Activated CD4-positive, alpha-beta T cell treated with anti-CD3 and anti-CD28 coated beads for 4 hours (primary cell): ENCODE data around the gene CIT.
A peak's percentile ranks its signal among the peaks of the same experiment; 100 is the strongest.
"Not testable (repeated sequence)": the region's sequence is repeated elsewhere in the genome, so short reads cannot be mapped to it uniquely, and the experiment has no call there.

Source experiments
- DNase-seq, 2 donors: peaks; one replicate each; pipeline ENCODE4 v3.0.0-alpha.2; 2020

CIT gene

DNA sequence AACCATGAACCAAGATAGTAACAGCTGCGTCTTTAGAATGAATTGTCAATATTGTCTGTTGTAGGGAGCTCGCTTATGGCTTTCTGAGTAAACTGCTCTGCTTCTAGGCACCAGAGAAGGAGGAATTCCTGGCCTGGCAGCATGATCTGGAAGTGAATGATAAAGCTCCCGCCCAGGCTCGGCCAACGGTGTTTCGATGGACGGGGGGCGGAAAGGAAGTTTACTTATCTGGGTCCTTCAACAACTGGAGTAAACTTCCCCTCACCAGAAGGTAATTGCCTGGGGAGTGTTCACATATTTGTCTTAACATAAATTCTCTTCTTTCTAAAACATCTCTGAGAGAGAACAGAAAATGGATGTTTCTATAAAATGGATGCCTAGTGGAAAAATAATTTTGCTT lies 204.9 kb downstream of the CIT start:
- DNase-seq = no peak

DNA sequence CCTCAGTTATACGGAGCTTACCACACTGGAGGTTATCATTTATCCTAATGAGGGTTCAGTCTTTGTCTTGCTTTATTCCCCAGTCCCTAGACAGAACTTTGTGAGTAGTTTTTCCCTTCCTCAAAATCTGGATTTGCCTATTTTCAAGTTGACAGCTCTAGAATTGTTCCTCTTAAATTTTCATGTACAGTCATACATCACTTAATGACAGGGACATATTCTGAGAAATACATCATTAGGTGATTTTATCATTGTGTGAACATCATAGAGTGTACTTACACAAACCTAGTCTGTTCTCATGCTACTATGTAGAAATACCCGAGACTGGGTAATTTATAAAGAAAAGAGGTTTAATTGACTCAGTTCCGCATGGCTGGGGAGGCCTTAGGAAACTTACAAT lies 206.1 kb downstream of the CIT start:
- no peak for DNase-seq

DNA sequence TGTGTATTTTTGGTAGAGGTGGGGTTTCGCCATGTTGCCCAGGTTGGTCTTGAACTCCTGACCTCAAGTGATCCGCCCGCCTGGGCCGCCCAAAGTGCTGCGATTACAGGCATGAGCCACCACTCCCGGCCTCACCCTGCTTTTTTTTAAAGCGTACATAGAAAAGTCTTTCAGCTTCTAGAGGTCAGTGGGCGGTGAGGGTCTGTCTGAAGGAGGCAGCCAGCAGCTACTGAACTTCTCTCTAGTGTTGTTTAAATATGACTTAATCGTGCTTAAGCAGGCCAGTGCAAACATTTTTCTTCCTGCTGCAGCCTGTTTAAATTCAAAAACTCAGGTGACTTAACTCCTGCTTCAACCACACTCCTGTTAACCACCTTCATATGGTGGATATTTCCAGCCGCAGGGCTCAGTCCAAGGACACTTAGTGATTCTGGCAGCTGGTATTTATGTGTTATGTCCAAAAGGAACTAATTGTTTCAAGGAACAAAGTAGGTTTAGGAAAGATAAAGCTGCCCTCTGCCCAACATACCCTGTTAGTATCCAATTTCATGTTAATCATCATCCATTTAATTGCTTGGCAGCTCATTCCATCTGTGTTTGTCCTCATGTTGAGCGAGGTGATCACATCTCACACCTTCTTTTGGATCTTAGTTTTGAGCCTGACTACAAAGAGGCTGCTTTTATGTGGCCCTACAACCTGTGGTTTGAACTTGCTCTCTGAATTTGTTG lies 207.2 kb downstream of the CIT start:
- no peak for DNase-seq

DNA sequence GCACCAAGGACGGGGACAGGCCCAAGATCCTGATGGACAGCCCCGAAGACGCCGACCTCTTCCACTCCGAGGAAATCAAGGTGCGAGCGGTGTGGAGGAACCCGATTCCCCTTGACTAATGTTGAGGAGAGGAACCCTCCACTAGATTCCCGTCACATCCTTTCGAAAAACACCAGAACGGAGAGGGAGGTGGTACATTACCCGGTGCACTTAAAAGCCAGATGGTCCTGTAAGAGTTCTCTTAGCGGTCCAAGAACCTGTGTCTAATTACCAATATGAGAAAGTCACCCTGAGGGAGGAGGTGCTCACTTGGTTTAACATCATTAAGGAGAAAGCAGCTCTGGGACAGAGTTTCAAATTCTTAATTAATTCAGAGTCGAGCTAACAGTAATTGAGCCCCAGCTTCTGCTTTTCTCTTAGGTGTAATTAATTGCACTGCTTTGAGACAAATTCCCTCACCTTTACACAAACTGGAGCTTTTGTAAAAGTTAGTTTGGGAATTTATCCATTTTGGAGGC lies 208.7 kb downstream of the CIT start:
- DNase-seq = no peak

DNA sequence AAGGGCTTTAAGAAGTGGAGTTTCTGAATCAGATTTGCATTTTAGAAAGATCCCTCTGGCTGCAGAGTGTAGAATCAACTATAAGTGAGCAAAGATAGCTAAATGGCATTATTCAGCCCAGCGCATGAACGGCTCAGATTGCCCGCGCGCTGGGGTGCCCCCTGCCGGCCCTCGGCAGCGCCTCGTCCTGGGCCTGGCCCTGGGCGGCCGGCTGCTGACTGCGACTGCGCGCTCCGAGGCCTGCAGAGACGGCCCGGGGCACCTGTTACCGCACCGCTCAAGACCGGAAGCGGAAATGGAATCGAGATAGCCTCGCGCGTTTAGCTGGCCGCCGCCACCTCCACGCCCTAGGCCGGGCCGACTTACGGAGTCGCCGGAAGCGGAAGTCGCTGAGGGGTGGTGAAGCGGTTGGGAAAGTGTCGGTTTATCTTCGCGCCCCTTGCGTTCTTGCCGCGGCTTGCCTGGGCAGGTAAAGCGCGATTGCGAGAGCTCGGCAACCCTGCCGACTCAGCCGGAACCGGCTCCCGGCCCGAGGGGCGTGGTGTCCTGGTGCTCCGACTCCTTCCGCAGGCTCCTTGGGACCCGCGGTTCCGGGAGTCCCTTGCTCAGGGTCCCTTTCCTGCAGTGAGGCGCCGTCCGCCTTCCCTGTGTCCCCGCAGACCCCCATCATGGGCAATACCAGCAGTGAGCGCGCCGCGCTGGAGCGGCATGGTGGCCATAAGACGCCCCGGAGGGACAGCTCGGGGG lies 209.4 kb downstream of the CIT start, which contains the start of gene PRKAB1:
Gene PRKAB1 (plus strand): TSS at position 557 of the 747 bp plus-strand sequence. CDS start 112 bp downstream, at position 669.
- DNase-seq = peak; percentile 91 to 94

DNA sequence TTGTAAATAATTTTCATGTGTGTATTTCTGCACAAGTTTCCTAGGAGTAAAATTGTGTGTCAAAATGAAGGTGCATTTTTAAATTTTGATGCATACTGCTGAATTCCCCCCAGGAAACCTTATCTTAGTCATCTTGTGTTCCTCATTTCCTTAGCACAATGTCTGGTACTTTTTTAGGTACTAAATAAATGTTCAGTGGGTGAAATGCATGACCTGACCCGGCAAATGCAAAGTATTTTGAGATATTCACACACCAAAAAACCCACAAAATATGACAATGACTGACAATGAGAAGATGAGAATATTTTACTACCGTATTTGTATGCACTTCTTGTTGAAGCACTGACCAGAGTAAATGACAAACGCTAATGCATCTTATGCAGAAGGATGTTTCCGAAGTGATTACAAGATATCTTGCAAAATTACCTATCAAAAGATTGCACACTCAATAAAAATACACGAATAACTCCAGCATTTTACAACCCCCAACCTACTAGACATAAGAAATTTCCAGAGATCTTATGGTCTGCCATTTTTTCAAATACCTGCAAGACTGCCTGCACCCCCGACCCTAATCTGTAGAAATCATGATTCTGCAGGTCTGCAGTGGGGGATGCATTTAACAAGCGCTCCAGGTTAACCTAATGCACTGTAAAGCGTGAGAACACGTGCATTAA lies 210.1 kb downstream of the CIT start:
- DNase-seq = no peak

DNA sequence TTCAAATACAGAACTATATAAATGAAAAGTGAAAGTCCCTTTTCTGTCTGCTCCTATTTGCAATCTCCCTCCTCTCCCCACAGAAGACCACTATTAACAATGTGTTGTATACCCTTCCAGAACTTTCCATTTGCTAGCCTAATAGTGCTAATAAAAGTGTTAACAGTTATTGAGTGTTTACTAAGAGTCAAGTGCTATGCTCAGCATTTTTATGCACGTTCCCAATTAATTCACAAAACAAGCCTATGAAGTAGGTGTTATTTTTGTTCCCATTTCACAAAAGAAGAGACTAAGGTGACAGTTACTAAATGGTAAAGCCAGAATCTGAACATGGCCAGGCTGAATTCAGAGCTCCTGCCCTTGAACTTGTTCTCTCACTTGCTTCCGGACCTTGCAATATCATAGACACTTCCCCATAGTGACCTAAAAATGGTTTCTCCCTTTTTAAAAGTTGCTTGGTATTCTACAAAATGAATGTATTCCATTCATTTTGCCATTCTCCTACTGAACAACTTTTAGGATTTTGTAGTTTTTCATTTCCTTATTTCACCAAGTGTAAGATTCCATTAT lies 210.8 kb downstream of the CIT start:
- no peak for DNase-seq

DNA sequence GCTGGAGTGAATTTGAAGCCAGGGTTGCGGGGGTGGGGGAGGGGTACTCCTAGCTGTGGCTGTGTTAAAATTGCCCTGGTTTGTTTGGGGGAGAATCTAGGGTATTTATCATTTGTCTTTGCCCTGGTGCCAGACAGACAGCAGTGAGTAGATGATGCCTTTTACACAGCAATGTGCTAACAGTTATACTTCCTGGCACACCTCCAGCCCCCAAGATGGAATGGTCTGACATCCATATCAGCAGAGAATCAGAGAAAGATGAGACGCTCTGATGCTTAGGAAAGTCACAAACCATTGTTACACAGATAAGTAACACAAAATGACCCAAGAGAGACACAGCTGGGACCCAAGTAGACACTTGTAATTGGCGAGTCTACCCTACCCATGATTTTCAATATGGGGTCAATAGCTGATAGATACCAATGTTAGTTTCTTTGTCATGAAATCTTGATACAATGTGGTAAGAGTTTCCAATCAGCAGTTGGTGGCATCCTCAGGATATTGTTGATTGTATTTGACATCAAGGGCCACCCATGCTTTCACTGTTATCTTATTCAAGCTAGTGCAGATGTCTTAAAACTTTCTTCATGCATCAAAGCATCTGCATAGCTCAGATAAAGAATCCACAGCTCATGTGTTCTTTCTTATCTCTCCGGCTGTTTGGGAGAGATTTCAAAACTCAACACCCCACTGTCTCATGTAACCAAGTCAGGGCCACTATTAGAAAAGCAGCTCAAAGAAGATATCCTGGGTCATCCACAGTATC lies 211.8 kb downstream of the CIT start:
- DNase-seq = no peak

DNA sequence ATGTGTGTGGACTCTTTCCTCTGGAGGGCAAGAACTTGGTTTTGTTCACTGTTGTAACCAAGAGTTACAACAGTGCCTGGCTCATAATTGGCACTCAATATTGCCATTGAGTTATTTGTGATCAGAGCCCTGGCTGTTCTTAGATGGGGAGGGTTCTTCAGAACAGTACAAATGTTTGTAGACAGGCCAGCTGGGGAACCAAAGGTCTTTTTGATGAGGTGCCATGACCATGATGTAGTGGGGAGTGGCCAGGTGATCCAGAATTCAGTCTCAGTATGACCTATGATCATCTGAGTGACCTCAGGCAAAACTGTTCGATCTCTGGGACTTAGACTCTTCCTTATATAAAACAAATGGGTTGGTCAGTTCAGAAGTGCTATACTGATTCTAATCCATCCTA lies 212.5 kb downstream of the CIT start:
- no peak for DNase-seq

DNA sequence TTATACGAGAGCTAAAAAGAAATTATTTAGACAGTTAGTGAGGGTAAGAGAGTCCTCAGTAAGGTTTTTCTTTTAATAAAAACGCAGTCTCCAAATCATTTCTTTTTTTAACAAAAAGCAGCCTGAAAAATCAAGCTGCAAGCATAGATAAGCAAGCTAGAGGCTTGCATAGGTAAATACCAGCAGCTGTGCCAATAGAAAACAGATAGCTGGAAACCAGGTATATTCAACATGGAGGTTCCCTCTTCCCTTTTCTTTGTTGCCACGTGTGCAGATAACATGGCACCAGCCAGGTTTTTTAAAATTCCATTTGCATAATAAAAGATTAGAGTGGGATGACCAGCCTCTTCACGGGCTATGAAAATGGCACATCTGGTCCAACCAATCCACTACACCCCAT lies 215.2 kb downstream of the CIT start:
- DNase-seq = no peak

DNA sequence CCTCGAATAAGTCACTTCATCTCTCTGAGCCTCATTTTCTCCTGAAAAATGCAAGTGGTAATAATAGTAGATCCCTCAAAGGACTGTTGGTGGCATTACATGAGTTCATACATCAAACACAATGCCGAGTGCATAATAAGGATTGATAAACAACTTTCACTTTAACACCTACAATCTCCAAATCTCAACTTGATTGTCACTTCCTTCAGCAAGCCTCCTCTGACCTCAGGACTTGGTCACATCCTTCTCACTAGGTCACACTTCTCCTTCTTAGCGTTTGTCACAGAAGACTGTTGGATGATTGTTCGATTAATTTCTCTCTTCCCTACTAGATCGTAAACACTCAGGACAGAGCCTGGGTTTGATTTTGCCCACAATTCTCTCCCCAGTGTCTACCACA lies 217.0 kb downstream of the CIT start:
- DNase-seq = no peak

DNA sequence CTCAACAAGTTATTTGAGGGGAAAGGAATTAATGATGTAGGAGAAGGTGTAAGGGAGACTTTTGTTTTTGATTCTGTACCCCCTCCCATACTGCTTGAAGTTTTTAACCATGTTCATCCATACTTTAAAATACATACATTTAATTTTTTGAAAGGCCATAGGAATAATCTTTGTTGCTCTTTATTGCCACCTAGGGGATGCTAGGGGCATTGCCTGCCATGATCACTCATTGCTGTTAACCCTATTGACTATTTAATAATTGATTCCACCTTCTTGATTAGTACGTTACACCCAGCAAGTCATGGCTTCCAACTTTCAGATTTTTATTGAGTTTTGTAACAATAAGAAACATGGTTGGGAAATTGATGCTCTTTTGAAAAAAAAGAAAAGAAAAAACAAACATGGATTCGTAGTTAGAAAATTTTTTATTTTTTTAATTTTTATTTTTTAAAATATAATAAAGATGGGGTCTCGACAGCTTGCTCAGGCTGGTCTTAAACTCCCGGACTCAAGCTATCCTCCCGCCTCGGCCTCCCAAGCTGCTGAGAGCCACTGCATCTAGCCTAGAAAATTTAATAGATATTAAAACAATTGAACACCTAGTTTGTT lies 217.7 kb downstream of the CIT start:
- peak; percentile 16 to 54 for DNase-seq

DNA sequence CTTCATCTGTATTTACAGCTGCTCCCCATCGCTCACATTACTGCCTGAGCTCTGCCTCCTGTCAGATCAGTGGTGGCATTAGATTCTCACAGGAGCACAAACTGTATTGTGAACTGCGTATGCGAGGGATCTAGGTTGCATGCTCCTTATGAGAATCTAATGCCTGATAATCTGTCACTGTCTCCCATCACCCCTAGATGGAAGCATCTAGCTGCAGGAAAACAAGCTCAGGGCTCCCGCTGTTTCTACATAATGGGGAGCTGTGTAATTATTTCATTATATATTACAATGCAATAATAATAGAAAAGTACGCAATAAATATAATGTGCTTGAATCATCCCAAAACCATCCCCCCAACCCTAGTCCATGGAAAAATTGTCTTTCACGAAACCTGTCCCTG lies 219.0 kb downstream of the CIT start:
- not testable (repeated sequence) for DNase-seq

DNA sequence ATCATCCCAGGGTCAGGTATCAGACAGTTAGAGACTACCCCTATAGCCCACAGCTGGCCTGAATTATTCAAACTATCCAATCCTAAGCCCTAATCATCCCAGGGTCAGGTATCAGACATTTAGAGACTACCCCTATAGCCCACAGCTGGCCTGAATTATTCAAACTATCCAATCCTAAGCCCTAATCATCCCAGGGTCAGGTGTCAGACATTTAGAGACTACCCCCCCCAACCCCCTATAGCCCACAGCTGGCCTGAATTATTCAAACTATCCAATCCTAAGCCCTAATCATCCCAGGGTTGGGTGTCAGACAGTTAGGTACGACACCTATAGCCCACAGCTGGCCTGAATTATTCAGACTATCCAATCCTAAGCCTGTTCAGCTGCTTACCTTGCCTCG lies 220.1 kb downstream of the CIT start:
- not testable (repeated sequence) for DNase-seq

DNA sequence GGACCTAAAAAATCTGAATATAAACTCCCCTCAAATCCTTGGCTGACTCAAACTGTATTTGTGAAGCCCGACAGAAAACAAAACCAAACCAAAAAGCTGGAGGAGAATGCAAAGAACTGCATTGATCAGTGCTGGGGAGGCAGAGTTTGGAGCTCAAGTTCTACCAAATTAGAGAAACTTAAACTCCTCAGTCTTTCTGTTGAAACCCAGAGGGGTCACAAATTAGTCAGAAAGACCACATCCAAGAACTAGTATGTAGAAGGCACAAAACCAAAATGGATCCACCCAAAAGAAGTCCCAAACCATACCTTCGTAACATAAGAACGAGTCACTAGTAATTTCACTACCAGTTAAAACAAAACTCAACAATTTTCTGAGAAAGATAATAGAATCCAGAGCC lies 224.5 kb downstream of the CIT start:
- no peak for DNase-seq

DNA sequence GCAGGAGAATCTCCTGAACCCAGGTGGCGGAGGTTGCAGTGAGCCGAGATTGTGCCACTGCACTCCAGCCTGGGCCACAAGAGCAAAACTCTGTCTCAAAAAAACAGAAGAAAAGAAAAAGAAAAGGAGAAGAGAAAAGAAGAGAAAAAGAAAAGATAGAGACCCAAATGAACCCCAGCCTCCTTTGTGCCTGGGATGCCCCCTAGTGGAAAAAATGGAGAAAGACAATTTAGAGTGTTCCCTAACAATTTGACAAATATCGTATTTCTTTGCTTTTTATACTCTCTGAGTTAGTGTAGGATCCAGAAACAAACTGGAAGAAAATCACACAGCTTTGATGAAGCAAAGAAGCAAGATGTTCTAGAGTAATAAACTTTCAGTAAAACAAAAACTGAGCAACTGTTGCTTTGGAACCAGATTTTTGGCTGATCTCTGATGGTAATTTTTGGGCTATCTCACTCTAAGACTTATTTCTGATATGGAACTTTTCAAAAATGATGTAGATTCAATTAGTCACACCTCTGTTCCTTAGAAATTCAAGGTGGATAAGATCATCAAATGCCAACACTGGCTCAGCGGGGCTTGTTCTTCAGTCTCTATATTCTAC lies 227.8 kb downstream of the CIT start:
- no peak for DNase-seq

DNA sequence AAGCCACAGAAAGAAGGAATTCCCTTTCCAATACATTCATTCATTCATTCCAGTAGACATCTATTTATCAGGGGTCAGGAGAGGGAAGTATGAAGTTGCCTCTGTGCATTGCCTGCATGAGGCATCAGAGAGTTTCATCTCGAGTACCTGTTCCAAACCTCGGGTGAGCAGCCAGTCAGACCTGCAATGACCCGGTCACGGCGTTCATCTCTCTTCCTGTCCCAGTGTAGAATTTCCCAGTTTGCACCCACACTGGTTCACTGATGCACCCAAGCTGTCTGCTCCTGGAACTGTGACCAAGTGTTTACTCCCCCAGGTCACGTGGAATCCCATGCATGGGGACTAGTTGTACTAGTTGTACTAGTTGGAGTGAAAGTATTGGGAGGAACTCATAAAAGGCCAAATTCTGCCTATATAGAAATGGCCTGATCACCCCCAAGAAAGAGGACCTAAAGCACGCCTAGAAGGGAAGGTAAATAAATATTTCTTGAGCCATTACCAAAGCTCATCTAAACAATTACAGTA lies 231.5 kb downstream of the CIT start:
- DNase-seq = no peak

DNA sequence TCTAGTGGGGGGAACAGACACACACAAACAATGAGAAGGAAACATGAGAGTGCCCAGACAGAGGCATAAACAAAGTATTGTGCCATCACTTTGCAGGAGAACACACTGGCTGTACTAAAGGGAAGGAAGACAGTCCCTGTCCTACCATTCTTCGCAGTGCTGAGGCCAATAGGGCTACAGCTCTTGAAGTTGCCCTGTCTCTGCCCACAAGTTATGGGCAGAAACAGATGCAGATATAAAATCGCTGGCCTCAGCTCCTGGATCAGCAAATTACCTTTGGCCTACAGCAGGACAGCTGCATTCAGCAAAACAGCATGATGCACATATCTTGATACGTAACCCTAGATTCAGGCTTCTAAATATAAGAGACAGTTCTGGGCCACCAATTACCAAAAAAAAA lies 232.2 kb downstream of the CIT start:
- DNase-seq = no peak

DNA sequence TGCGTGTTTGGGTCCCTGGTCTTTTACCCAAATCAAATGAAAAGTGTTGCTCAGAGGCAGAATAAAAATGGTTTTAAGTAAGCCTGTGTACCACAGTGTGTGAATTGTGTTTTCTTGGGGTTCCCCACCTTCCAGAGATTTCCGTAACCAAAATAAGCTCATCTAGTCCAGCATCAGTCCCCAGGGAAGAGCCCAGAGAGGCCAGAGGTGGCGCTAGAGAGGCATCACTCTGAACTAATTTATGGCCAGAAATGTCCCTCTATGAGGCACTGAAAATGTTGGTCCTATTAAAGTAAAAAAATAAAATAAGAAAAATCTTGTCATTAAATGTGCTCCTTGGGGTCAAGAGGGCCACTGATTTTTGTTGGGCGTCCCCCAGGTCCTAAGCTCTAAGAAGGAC lies 234.1 kb downstream of the CIT start:
- no peak for DNase-seq
